Hepatocyte (in vitro differentiated cells): ENCODE results near the gene USP12. TPM values are rescaled to one million over a fixed set of nuclear protein-coding genes. Genes with fewer than 3 reads are reported as not detected.

ENCODE experiments used
- DNase-seq: peaks from one replicate; pipeline ENCODE4 v3.0.0-alpha.2; 2016; ENCODE audit warnings: low spot score
- H2AFZ ChIP-seq: fragments of 200-600 bp; sonication (generic); 2 replicates; pipeline ENCODE4 v1.6.0; 2016; ENCODE audit warnings: antibody characterized with exemption, mild to moderate bottlenecking
- H3K27ac ChIP-seq: fragments of 200-600 bp; sonication (generic); 2 replicates; pipeline ENCODE4 v1.5.1; 2016; ENCODE audit warnings: mild to moderate bottlenecking
- H3K27me3 ChIP-seq: fragments of 200-600 bp; sonication (generic); 2 replicates; pipeline ENCODE4 v1.6.1; 2016
- H3K36me3 ChIP-seq: fragments of 200-600 bp; sonication (generic); replicated peaks from 2 replicates; pipeline ENCODE4 v1.5.1; 2016; ENCODE audit warnings: low read depth; ENCODE audit not compliant: insufficient read depth
- H3K4me1 ChIP-seq: fragments of 200-600 bp; sonication (generic); 2 replicates; pipeline ENCODE4 v1.5.1; 2016; ENCODE audit warnings: mild to moderate bottlenecking, moderate library complexity; ENCODE audit not compliant: insufficient read depth
- H3K4me2 ChIP-seq: fragments of 200-600 bp; sonication (generic); 2 replicates; pipeline ENCODE4 v1.6.0; 2016
- H3K4me3 ChIP-seq: fragments of 200-600 bp; sonication (generic); 2 replicates; pipeline ENCODE4 v1.5.1; 2016; ENCODE audit warnings: mild to moderate bottlenecking
- H3K79me2 ChIP-seq: fragments of 200-600 bp; sonication (generic); 2 replicates; pipeline ENCODE4 v1.6.0; 2017; ENCODE audit warnings: mild to moderate bottlenecking
- H3K9me2 ChIP-seq: fragments of 200-600 bp; sonication (generic); replicated peaks from 2 replicates; pipeline ENCODE4 v1.6.0; 2017; ENCODE audit warnings: mild to moderate bottlenecking; ENCODE audit not compliant: insufficient read depth
- H3K9me3 ChIP-seq: fragments of 200-600 bp; sonication (generic); 2 replicates; pipeline ENCODE4 v1.5.1; 2016; ENCODE audit warnings: low read depth, mild to moderate bottlenecking
- H4K20me1 ChIP-seq: fragments of 200-600 bp; sonication (generic); 2 replicates; pipeline ENCODE4 v1.6.0; 2016; ENCODE audit warnings: mild to moderate bottlenecking; ENCODE audit not compliant: insufficient read depth, poor library complexity, severe bottlenecking
- CTCF ChIP-seq: fragments of 200-600 bp; sonication (generic); IDR thresholded peaks from 2 replicates; pipeline ENCODE4 v1.5.1; 2016; ENCODE audit warnings: antibody characterized with exemption, mild to moderate bottlenecking; ENCODE audit not compliant: poor library complexity
- EZH2 ChIP-seq: fragments of 200-600 bp; sonication (generic); IDR thresholded peaks from 2 replicates; pipeline ENCODE4 v1.6.1; 2016; ENCODE audit warnings: antibody characterized with exemption, mild to moderate bottlenecking, borderline replicate concordance
- EZH2phosphoT487 ChIP-seq: fragments of 200-600 bp; sonication (generic); IDR thresholded peaks from one replicate; pipeline ENCODE4 v1.6.1; 2018; ENCODE audit warnings: antibody characterized with exemption, mild to moderate bottlenecking, low read depth, moderate library complexity; ENCODE audit not compliant: unreplicated experiment, severe bottlenecking
- WGBS: methylation state at CpG from one replicate; pipeline ENCODE4 v1.1.6; 2016; ENCODE audit warnings: low lambda C conversion rate; ENCODE audit errors: missing lambda C conversion rate; 5-methylcytosine and 5-hydroxymethylcytosine counted together
- polyA plus RNA-seq: library from polyadenylated mRNA; unstranded; fragments of >200 nt; fragmentation: Nextera tagmentation; extraction: Ambion mirVana; gene quantifications from 2 replicates; pipeline ENCODE4 v1.2.1, GENCODE V29; 2016
- total RNA-seq: library from RNA; depleted of rRNA; stranded (reverse); fragments of >200 nt; gene quantifications from 2 replicates; pipeline ENCODE4 v1.2.3, GENCODE V29; 2014

The USP12 gene
- total and polyA plus RNA-seq, 2 experiments from 2014 or later, result 17.5 to 26.4 TPM

GRCh38 chr13:27065582-27065981, 106.0 kb downstream of the USP12 start:
- Histone ChIP-seq H4K20me1 (no peaks in the 10 kb centered on the region), H2AFZ (no peak overlapping the region), H3K9me3 (no peaks in the 10 kb centered on the region), H3K79me2 (no peaks in the 10 kb centered on the region), H3K36me3 (no peaks in the 10 kb centered on the region), H3K27ac (no peak overlapping the region), H3K4me3 (no peak overlapping the region), H3K27me3 (no peaks in the 10 kb centered on the region), H3K4me2 (no peak overlapping the region), H3K4me1 (no peaks in the 10 kb centered on the region), H3K9me2 (no peaks in the 10 kb centered on the region)
- DNase-seq, result no peak
- TF ChIP-seq EZH2 (no peak), CTCF (no peak), EZH2phosphoT487 (no peak)

GRCh38 chr13:27064252-27064995, 107.2 kb downstream of the USP12 start:
- DNase-seq, result no peak
- Histone ChIP-seq H3K4me2 (no peak overlapping the region), H3K27ac (no peak overlapping the region), H4K20me1 (no peaks in the 10 kb centered on the region), H3K79me2 (no peaks in the 10 kb centered on the region), H3K9me3 (no peaks in the 10 kb centered on the region), H3K9me2 (no peaks in the 10 kb centered on the region), H3K4me1 (no peaks in the 10 kb centered on the region), H3K36me3 (no peaks in the 10 kb centered on the region), H2AFZ (no peak overlapping the region), H3K27me3 (no peaks in the 10 kb centered on the region), H3K4me3 (no peak overlapping the region)
- WGBS, result 85% methylated on average over 9 of the region's 9 CpGs
- no peak for TF ChIP-seq EZH2
- TF ChIP-seq EZH2phosphoT487, result no peak
- TF ChIP-seq CTCF, result no peak

GRCh38 chr13:27057817-27058216, 113.8 kb downstream of the USP12 start:
- Histone ChIP-seq H3K79me2 (no peaks in the 10 kb centered on the region), H3K9me3 (no peaks in the 10 kb centered on the region), H3K4me2 (no peak overlapping the region), H3K36me3 (no peaks in the 10 kb centered on the region), H3K9me2 (no peaks in the 10 kb centered on the region), H3K4me3 (no peak overlapping the region), H4K20me1 (no peaks in the 10 kb centered on the region), H3K4me1 (no peaks in the 10 kb centered on the region), H3K27me3 (no peaks in the 10 kb centered on the region), H3K27ac (no peak overlapping the region), H2AFZ (no peak overlapping the region)
- WGBS, result 95% methylated on average over 2 of the region's 2 CpGs
- no peak for DNase-seq
- TF ChIP-seq CTCF (no peak), EZH2phosphoT487 (no peak), EZH2 (no peak)

GRCh38 chr13:27055526-27055925, 116.1 kb downstream of the USP12 start:
- Histone ChIP-seq H4K20me1 (no peaks in the 10 kb centered on the region), H3K27ac (no peak overlapping the region), H2AFZ (no peak overlapping the region), H3K4me1 (no peaks in the 10 kb centered on the region), H3K9me3 (no peaks in the 10 kb centered on the region), H3K36me3 (no peaks in the 10 kb centered on the region), H3K79me2 (no peaks in the 10 kb centered on the region), H3K9me2 (no peaks in the 10 kb centered on the region), H3K27me3 (no peaks in the 10 kb centered on the region), H3K4me3 (no peak overlapping the region), H3K4me2 (no peak overlapping the region)
- no peak for TF ChIP-seq CTCF
- TF ChIP-seq EZH2phosphoT487, result no peak
- TF ChIP-seq EZH2, result no peak
- DNase-seq, result no peak
- 69% methylated on average over 6 of the region's 6 CpGs for WGBS
